HG03521 (cell line): ENCODE results near the gene OR2D2.
A peak's percentile ranks its signal among the peaks of the same experiment; 100 is the strongest.
"Not testable (repeated sequence)": the region's sequence is repeated elsewhere in the genome, so short reads cannot be mapped to it uniquely, and the experiment has no call there.

Experiments used
- ATAC-seq: cut with Tn5 transposase; IDR thresholded peaks from one replicate; pipeline ENCODE4 v1.9.1; 2021; ENCODE audit warnings: mild to moderate bottlenecking, moderate library complexity; ENCODE audit not compliant: unreplicated experiment

Gene OR2D2, protein sequence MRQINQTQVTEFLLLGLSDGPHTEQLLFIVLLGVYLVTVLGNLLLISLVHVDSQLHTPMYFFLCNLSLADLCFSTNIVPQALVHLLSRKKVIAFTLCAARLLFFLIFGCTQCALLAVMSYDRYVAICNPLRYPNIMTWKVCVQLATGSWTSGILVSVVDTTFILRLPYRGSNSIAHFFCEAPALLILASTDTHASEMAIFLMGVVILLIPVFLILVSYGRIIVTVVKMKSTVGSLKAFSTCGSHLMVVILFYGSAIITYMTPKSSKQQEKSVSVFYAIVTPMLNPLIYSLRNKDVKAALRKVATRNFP

DNA sequence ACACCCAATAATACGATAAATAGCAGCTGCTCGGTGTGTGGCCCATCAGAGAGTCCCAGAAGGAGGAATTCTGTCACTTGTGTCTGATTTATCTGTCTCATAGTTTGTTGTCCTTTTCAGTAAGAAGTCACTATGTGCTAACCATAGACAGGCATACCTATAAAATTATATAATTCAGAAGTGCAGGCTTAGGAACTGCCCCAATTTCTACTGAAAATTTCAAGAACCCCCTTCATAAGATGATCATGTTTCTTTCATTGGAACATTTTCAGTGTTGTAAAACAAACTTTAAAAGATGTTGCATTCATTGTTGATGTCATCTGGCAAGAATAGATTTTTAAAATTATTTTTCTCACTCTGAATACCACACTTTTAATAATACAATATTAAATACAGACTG is at the start of gene OR2D2:
TSS of gene OR2D2 (minus strand) at position 101 of the 400 bp plus-strand sequence. CDS start at position 101, 0 bp downstream.
- no peak for ATAC-seq

GRCh38 chr11:6941970-6942369 is 49.7 kb upstream of the OR2D2 start:
- no peak for ATAC-seq

- no peak for ATAC-seq
Observed at GRCh38 chr11:6932145-6932544, 39.8 kb upstream of the OR2D2 start.

GRCh38 chr11:6931146-6931713 is 38.9 kb upstream of the OR2D2 start:
- no peak for ATAC-seq

DNA sequence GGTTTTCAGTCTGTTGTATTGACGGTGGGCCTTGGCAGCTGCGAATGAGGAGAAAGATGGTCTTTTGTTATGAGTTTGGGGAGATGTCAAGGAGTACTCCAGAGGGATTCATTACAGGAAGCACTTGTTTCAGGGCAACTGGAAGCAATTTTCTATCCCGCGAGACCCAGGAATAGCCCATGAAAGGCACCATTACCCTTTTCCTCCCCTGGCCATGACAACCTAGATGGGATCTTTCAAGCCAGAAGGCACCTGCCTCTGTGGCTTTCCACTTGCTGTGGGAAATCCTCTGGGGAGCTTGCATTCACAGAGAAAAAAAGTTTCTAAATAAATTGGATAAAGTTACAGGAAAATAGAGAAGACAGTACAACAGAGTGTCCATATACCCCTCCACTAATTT is 36.6 kb upstream of the OR2D2 start:
- no peak for ATAC-seq

GRCh38 chr11:6927030-6927617 is 34.8 kb upstream of the OR2D2 start:
- peak; percentile 72 for ATAC-seq

GRCh38 chr11:6926208-6927029 is 34.1 kb upstream of the OR2D2 start, which contains the start of gene ZNF215:
Gene ZNF215 (plus strand): TSS chr11:6926426. CDS start chr11:6932273, 5,847 bp downstream.
- ATAC-seq = peak; percentile 53

GRCh38 chr11:6925636-6926207 is 33.4 kb upstream of the OR2D2 start:
- no peak for ATAC-seq

DNA sequence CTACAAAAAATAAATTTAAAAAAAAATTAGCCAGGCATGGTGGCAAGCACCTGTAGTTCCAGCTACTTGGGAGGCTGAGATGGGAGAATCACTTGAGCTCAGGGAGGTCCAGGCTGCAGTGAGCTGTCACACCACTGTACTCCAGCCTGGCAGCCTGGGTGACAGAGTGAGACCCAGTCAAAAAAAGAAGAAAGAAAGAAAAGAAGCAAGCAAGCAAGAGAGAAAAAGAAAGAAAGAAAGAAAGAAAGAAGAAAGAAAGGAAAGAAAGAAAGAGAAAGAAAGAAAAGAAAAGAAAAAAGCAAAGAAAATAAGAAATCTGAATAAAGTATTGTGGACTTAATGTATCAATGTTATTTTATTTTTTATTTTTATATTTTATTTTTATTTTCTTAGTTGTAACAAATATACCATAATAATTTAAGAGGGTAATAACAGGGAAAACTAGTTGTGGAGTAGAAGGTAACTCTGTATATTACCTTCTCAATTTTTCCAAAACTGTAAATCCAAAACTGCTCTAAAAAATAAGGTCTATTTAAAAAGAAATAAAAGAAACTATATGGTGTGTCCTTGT is 32.8 kb upstream of the OR2D2 start:
- no peak for ATAC-seq

DNA sequence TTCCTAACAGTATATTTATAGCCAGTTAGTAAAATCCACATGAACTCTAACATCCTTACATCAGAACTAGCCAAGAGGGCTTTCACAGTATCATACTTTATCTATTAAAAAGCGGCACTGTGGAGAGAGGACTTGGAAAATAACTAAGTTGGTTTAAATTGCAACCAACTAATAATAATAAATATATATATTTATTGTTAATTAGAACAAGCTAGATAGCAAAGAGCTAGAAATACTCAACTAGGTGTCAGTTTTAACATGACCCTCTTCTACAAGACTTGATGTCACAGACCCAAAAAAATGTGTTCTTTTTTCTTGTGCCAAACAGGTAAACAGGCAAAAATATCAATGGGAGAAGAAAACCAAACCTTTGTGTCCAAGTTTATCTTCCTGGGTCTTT is 28.4 kb upstream of the OR2D2 start, which contains the start of gene OR2D3:
TSS of gene OR2D3 (plus strand) at position 301 of the 400 bp plus-strand sequence. CDS start at position 301, 0 bp downstream.
- no peak for ATAC-seq

DNA sequence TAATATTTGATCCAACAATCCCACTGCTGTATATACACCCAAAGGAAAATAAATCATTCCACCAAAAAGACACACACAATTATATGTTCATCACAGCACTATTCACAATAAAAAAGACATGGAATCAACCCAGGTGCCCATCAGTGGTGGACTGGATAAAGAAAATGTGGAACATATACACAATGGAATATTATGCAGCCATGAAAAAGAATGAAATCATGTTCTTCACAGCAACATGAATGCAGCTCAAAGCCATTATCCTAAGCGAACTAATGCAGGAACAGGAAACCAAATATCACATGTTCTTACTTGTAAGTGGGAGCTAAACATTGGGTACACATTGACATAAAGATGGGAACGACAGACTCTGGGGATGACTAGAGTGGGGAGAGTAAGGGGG is 27.4 kb upstream of the OR2D2 start:
- no peak for ATAC-seq

DNA sequence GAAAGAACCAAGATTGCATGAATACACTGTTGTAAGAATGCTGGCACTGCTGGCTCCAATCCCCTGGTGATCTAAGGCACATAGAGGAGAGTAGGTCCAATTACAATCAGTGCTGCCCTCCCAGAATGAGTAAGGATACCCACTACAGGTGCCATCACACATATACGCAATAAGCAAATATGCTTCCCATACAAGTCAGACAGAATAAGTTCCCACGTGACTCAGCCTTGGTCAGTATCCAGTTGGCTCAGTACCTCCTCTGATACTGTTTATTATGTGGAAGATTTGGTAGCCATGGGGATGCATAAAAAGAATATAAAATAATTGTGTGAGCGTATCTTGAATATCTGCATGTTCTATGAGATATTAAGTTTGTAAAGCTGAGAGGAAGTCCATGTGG is 19.6 kb upstream of the OR2D2 start:
- no peak for ATAC-seq

GRCh38 chr11:6911378-6911777 is 19.1 kb upstream of the OR2D2 start:
- ATAC-seq = no peak

DNA sequence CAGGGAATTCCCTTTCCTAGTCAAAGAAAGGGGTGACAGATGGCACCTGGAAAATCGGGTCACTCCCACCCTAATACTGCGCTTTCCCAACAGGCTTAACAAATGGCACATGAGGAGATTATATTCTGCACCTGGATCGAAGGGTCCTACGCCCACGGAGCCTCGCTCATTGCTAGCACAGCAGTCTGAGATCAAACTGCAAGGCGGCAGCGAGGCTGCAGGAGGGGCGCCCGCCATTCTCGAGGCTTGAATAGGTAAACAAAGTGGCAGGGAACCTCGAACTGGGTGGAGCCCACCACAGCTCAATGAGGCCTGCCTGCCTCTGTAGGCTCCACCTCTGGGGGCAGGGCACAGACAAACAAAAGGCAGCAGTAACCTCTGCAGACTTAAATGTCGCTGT is 12.5 kb upstream of the OR2D2 start:
- ATAC-seq = not testable (repeated sequence)

GRCh38 chr11:6900327-6900999 is 8.2 kb upstream of the OR2D2 start:
- ATAC-seq = no peak

GRCh38 chr11:6898911-6899310 is 6.6 kb upstream of the OR2D2 start:
- ATAC-seq = no peak

- peak; percentile 87 for ATAC-seq
Observed at GRCh38 chr11:6895010-6895409, 2.7 kb upstream of the OR2D2 start.

GRCh38 chr11:6894097-6894496 is 1.8 kb upstream of the OR2D2 start:
- ATAC-seq = no peak

DNA sequence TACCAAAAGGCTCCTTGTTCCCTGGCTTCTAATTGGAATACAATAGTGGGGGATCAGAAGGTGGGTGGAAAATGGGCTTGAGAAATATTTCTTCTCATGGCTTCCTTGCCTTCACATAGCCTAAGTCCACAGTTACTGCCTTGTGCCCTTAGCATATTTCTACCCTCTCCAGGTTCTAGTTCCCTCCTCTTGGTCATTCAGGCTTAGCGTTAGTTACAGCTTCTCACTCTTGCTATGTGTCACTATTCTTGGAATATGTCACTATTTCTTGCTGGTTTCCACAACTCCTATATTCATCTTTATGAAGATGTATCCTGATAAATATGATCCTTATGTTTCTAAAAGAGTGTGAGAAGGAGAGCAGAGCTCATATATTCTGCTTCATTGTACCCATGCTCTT is 2.5 kb downstream of the OR2D2 start:
- ATAC-seq = no peak

- no peak for ATAC-seq
Observed at GRCh38 chr11:6888830-6889229, 3.5 kb downstream of the OR2D2 start.
